HG03457 (cell line): ENCODE results near the gene SNRPD1.
"Not testable (repeated sequence)": the region's sequence is repeated elsewhere in the genome, so short reads cannot be mapped to it uniquely, and the experiment has no call there.

Experiments used
- ATAC-seq: cut with Tn5 transposase; IDR thresholded peaks from one replicate; pipeline ENCODE4 v1.9.1; 2021; ENCODE audit warnings: moderate number of reproducible peaks; ENCODE audit not compliant: unreplicated experiment

Gene SNRPD1

DNA sequence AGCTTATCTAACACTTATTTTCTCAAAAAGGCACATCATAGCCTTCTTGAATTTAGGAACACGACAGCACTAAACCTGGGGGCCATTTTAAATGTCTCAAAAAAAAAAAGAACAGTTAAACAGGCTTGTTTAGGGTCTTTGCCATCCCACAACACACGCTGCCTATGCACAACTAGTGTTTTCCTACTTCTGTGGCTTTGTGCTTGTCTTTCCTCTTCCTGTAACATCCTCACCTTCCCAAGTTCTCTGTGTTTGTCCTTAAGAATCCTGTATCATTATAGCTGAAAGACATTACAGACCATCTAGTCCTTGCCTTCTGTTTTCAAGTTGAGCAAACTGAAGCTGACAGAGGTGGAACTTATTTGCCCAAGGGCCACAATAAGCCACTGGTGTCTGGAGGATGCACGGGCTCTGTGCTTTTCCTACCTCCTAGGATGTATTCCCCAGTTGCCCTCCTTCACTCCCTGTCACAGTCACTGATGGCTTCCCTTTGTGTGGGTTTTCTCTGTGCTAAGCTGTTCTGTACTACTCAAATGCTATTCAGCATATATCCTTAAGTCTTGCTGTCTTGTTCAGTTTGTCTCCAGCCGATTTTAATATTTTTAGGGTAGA, 22.6 kb downstream of the SNRPD1 start:
- ATAC-seq: no peak

DNA sequence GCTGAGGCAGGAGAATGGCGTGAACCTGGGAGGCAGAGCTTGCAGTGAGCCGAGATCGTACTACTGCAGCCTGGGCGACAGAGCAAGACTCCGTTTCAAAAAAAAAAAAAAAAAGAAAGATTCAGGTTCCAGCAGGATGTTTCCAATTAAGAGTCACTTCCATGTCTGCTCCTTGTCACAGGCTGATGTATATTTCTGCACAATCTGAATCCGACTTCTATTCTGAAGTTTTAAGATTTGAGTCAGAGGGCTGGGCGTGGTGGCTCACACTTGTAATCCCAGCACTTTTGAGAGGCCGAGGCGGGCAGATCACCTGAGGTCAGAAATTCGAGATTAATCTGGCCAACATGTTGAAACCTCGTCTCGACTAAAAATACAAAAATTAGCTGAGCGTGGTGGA, 24.7 kb downstream of the SNRPD1 start:
- ATAC-seq: no peak

DNA sequence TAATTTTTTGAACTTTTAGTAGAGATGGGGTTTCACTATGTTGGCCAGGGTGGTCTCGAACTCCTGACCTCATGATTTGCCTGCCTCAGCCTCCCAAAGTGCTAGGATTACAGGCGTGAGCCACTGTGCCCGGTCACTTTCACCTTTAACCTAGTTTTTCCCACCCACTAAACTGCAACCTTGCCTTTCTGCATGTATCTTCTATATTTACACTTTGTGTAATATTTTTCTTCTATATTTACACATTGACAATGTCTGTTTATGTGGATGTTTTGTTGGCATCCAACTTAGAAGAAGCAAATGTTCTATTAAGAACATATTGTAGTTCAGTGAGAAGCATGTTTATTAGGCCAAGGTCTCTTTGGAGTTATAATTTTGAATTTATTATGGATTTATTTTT, 26.7 kb downstream of the SNRPD1 start:
- no peak for ATAC-seq

DNA sequence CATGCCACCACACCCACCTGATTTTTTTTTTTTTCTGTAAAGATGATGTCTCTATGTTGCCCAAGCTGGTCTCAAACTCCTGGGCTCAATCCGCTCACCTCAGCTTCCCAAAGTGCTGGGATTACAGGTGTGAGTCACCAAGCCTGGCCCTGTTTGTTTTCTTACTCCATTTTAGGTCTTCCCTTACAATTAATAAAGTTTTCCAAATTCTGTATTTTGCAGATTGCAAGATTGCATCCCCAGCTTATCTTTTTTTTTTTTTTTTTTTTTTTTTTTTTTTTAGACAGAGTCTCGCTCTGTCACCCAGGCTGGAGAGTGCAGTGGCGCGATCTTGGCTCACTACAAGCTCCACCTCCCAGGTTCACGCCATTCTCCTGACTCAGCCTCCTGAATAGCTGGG, 28.3 kb downstream of the SNRPD1 start:
- not testable (repeated sequence) for ATAC-seq

DNA sequence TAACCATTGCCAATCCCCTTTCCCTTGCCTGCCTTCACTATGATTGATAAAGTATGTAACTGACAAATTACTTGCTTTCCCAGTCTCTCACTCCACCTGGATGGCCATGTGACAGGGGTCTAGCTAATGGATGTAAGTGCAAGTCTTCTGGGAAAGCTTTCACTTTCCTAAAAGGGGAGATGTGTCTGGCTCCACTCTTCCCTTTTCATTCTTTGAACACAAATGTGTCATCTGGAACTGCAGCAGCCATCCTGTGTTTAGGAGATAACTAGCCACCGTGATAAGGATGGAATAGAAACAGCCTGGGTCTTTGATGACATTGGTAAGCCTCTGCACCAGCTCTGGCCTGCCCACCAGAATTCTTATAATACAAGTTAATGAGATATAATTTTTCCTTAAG, 38.2 kb downstream of the SNRPD1 start:
- ATAC-seq: no peak

DNA sequence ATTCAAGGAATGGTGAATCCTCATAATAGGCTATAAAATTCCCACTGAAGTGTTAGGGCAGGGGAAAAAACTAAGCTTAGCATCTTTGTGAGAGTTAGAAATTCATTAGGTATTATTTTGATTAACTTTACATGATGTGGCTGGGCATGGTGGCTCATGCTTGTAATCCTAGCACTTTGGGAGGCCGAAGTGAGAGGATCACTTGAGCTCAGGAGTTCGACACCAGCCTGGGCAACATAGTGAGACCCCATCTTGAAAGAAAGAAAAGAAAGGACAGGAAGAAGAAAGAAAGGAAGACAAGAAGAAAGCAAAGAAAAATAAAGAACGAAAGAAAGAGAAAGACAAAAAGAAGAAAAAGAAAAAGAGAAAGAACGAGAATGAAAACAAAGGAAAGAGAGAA, 40.0 kb downstream of the SNRPD1 start:
- no peak for ATAC-seq

DNA sequence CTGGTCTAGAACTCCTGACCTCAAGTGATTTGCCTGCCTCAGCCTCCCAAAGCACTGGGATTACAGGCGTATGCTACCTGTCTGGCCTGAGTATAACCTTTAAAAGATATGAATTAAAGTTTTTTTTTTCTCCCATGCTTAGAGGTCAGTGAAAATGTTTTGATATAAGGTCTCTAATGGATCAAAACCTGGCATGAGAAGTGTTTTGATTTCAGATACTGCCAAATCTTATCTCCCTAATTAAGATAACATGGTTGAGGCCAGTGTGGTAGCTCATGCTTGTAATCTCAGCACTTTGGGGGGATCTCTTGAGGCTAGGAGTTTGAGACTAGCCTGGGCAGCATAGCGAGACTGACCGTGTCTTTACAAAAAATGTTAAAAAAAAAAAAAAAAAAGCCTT, 41.2 kb downstream of the SNRPD1 start:
- ATAC-seq: no peak

DNA sequence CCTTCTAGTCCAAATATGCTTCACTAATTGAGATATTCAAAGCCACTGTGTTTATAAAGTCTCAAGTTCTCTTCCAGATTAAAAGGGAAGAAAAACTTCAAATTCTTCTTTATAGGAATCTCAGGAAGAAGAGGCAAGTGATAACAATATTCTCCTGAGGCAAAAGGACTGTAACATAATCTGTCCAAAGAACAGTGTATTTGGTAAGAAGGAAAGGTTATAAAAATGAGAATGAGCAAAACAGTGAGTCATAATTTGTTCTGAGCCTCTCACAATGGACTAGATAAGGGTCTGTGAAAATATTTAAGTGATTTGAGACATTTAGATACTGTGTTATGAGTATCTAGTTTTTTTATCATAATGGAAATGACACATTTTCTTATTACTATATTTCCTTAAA, 44.3 kb downstream of the SNRPD1 start:
- no peak for ATAC-seq

DNA sequence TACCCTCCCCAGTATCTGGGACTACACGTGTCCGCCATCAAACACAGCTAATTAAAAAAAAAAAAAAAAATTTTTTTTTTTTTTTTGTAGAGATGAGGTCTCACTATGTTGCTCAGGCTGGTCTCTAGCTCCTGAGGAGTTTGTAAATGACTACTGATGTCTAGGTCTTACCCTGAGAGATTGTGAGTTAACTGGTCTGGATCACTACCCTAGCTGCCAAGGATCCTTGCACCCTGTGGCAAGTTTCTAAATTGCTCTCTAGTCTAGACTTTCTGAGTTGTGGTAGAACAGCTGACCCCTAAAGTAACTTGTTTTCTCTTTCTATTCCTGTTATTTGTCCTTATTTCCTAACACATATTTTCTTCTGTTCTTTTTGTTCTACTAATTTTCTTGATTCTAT, 48.0 kb downstream of the SNRPD1 start:
- no peak for ATAC-seq

DNA sequence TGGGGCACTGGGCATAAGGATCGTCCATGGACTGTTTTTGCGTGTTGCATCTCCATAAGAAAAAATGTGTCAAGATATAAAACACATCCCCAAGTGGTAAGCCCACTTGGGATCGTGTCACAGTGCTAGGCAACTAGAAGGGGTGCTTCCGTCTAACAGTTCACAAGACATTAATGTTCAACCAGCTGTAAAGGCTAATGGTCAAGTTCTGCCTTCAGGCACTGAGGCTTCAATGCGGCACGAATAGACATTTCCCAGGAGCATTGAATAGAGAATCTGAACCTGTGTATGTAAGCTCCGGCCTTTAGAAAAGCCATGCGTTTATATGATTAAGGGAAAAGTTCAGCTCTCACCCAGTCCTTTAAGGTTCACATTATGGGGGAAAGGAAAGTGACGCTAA, 50.5 kb downstream of the SNRPD1 start:
- no peak for ATAC-seq

DNA sequence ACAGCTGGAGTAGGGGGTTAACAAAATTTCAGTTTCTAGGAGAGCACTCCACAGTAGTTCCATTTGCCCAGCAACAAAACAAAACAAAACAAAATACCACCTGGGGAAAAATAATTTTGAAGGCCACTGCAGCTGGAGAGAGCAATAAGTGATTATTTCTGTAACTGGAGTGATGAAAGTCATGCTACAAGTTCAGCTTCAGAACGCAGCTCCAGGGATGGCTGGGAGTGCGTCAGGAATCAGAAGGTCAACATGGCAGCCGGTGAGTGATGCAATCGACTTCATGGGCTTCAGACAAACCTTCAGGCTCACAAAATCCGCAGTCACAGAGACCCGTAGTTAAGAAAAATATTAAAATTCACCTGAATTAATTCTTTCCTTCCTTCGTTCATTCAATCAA, 51.5 kb downstream of the SNRPD1 start:
- ATAC-seq: no peak

DNA sequence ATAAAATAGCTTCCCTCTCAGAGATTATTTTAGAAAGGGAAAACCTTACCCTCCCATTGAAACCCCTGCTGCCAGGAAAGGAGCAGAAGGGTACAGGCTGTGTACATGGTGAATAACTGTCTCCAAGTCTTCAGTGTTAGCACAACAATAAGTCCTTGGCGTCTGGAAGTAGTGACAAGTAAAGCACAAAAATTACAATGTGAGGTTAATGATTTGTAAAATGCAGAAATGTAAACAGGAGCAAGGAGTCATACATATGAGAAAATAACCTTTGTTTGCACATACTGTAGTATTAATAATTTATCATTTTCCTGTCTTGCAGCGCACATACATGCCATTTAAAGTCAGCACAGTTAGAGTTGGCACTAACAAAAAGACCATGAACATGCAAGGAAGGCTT, 52.0 kb downstream of the SNRPD1 start:
- no peak for ATAC-seq

DNA sequence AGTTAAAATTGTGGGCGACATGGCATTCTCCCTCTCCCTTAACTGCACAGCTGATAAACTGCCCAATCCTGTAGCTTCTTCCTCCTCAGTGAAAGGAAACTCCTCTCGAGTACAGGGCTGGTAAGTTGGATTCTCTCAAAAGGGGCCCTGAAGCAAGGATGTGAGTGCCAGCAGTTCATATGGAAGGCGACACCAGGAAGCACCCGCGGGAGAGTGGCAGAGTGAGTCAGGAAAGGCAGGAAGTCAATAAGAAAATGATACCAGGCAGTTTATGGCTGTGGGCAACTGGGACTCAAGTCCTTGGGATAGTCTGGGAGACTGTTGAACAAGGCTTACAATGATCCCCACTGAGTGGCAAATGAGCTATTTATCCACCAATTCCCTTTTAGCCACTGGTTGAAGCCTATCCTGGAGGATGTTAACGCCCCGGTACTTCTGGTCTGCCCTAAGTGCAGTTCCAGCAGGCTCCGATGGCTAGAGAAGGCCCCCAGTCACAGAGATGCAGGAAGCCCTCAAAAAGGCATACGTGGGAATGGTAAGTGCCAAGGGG, 57.7 kb downstream of the SNRPD1 start:
- no peak for ATAC-seq

DNA sequence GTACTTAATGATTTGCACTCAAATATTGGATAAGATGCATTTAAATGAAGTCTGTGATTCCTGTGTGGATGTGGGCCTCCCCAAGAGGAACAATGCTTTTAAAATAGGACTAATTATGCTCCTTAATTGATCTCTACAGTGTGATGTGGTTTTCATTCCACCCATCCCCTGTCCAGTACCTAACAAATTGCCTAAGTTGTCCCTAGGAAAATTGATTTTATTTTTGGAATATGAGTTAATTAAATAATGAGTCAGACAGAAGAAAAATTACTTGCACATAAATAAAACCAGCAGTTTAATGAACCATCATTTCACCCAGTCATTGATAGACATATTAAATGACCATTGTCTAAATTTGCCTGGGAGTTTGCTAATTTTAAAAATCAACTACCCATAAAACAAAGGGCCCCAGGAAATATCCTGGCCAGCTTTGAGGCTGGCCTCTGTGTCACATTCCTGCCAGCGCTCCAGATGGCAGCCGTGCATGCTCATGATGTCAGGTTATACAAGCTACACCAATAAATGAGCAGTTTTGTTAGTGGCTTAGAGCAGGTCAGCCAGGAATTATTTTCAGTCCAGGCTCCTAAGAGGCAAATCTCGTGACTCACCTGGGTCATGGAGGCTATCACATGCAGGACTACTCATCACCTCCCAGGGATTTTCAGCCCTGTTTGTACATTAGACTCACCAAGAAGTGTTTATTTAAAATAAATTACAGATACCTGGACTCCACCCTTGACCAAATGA, 60.6 kb downstream of the SNRPD1 start:
- ATAC-seq: no peak

DNA sequence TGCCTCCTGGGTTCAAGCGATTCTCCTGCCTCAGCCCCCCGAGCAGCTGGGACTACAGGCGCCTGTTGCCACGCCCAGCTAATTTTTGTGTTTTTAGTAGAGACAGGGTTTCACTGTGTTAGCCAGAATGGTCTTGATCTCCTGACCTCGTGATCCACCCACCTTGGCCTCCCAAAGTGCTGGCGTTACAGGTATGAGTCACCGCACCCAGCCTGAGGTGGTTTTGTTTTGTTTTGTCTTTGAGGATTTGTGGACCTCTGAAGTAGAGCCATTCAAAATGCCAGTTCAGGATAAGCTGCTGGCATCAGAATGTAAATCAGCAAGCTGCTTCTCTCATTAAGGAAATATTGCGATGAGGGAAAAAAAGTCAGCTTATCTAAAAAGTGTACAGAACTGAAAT, 63.2 kb downstream of the SNRPD1 start:
- not testable (repeated sequence) for ATAC-seq

DNA sequence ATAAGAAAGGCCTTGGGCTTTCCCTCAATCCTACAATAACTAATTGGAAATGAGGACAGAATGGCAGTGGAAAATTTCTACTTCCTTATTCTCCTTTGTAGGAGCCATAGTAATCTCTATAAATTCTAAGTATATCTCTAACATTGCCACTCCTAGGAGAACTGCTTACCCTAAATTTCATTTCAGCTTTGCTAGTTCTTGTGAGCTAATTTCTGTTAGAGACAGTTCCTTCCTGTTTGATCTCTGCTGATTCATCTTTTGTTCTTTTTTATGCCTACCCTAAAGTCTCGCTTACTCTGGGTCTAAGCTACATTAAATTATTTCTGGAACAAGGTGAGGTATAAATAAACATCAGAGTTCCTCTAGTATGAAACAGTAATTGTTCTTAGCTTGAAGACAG, 66.7 kb downstream of the SNRPD1 start:
- ATAC-seq: no peak

DNA sequence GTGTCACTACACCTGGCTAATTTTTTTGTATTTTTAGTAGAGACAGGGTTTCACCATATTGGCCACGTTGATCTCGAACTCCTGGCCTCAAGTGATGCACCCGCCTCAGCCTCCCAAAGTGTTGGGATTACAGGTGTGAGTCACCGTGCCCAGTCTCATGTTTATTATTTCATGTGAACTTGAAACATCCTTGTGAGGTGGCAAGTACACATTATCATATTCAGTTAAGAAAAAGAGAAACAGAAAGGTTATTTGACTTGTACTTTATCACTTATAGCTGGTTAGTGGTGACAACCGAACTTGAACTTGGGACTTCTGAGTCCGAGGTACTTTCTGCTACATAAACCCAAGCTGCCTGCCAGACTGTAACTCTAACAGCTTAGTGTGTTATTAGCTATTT, 68.0 kb downstream of the SNRPD1 start:
- ATAC-seq: no peak

DNA sequence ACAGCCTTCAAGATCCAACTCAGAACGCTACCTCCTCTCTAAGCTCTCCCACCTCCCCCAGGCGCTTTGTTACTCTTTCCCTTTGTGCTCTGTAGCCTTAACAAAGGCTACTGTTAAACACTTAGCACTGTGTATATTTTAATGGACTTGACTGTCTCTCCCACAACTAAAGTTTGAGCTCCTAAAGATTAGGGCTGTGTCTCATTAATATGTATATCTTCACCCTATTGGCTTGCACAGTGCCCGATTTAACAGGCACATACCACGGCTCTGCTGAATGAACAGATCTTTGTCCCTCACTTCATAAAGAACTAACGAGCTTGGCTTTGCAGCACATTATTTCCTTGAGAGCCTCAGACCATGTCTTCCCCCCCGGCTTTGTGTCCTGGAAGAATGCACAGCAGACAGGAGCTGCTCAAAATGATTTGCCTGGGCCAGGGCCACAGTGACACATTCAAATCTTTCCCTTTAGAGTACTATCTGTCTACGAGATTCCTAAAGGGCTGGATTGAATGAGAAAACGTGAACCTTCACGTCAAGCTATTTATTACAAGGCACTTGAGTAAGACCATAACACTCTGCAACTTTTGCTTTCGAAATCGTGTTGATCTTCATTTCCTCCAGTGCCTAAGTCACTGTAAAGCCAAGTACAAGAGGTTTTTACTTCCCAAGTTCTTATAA, 70.4 kb downstream of the SNRPD1 start:
- ATAC-seq: no peak
